ENCODE results near the gene DBH.

Gene DBH

DNA sequence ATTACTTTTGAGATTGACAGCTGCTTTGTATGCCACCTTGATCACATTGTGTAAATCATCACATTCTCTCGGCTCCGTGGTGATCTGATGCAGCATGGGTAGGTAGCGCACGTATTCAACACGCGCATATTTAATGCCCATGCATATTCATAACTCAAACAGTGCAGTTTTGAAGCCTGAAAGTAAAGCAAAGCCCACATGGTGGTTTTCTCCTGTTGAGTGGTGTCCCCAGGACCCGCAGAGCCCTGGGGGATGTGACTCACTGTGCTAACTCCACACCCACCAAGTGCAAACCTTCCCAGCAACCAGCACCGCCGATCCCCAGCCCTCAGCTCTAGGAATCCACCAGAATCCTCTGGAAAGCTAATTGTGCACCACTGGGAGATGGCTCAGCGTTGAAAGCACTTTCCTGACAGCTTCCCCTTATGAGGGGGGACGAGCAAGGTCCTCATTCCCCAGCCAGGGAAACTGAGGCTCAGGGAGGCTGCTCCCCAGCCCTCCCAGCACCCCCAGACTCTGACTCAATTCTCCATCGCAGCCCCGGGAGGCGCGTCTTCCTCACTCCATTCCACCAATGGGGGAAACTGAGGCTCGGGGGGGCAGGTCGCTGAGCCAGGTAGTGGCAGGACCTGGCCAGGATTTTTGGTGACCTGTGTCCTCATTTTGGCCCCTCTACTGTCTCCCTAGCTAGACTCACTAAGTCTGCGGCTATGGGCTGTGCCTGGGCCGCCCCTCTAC, 55.6 kb downstream of the DBH start:
- no peaks in the 10 kb centered on the region for H3K27me3 ChIP-seq (ENCODE audit: control insufficient read depth, insufficient read depth, low read length)
- no peaks in the 10 kb centered on the region for H3K36me3 ChIP-seq (ENCODE audit: control insufficient read depth, insufficient read depth, low read length)
- no peaks in the 10 kb centered on the region for H3K4me1 ChIP-seq (ENCODE audit: control insufficient read depth, insufficient read depth, low read length)
- H3K9me3 ChIP-seq (ENCODE audit: control insufficient read depth, insufficient read depth, low read length): no peaks in the 10 kb centered on the region
- H3K9ac ChIP-seq (ENCODE audit: low read depth, low read length): no peak overlapping the region
- no peak overlapping the region for H3K4me3 ChIP-seq (ENCODE audit: low read depth, low read length)

DNA sequence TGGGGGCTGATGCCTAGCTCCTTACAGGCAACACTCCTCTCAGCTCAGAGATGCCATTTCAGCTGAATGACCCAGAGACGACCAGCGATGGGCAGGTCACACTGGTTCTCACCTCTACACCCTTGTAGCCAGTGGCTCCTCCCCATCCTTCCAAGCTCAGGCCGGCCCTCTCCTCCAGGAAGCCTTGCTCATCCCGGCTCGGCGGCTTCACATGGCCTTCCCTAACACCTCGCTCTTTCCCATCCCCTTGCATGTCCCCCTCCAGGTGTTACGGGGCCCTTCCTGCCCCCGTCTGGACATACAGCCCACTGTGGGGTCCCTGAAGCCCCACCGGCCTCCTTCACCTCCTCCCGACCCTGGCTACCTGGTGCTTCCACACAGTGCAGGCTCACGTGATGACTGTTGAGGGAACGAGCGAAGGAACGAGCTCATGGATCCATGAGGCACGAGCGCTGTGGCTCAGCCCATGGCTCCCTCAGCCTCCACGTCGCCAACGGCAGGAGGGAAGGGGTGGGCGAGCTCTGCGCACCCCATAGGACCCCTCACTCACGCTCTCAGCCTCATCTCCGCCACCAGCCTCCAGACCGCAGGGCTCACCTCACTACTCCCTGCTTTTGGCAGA, 56.3 kb downstream of the DBH start:
- H3K27me3 ChIP-seq (ENCODE audit: control insufficient read depth, insufficient read depth, low read length): no peaks in the 10 kb centered on the region
- H3K36me3 ChIP-seq (ENCODE audit: control insufficient read depth, insufficient read depth, low read length): no peaks in the 10 kb centered on the region
- no peaks in the 10 kb centered on the region for H3K9me3 ChIP-seq (ENCODE audit: control insufficient read depth, insufficient read depth, low read length)
- H3K4me1 ChIP-seq (ENCODE audit: control insufficient read depth, insufficient read depth, low read length): no peaks in the 10 kb centered on the region
- no peak overlapping the region for H3K4me3 ChIP-seq (ENCODE audit: low read depth, low read length)
- H3K9ac ChIP-seq (ENCODE audit: low read depth, low read length): no peak overlapping the region

DNA sequence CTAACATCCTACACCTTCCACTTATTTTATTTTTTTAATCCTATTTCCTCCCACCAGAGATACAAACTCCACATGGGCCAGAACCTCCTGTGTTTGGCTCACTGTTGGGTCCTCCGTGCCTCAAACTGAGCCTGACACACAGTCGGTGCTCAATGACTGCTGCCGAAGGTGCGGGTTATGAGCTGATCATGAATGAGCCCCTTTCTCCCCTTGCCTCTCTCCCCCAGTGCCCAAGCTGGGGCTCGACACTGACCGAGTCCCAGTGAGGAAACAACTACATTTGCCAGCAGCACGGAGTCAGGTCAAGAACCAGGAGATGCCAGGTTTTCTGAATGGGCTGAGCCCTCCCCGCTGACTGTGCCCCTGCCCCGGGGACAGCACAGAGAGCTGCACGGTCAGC, 57.0 kb downstream of the DBH start:
- no peak overlapping the region for H3K9ac ChIP-seq (ENCODE audit: low read depth, low read length)
- no peaks in the 10 kb centered on the region for H3K4me1 ChIP-seq (ENCODE audit: control insufficient read depth, insufficient read depth, low read length)
- no peaks in the 10 kb centered on the region for H3K27me3 ChIP-seq (ENCODE audit: control insufficient read depth, insufficient read depth, low read length)
- no peaks in the 10 kb centered on the region for H3K36me3 ChIP-seq (ENCODE audit: control insufficient read depth, insufficient read depth, low read length)
- no peak overlapping the region for H3K4me3 ChIP-seq (ENCODE audit: low read depth, low read length)
- no peaks in the 10 kb centered on the region for H3K9me3 ChIP-seq (ENCODE audit: control insufficient read depth, insufficient read depth, low read length)

DNA sequence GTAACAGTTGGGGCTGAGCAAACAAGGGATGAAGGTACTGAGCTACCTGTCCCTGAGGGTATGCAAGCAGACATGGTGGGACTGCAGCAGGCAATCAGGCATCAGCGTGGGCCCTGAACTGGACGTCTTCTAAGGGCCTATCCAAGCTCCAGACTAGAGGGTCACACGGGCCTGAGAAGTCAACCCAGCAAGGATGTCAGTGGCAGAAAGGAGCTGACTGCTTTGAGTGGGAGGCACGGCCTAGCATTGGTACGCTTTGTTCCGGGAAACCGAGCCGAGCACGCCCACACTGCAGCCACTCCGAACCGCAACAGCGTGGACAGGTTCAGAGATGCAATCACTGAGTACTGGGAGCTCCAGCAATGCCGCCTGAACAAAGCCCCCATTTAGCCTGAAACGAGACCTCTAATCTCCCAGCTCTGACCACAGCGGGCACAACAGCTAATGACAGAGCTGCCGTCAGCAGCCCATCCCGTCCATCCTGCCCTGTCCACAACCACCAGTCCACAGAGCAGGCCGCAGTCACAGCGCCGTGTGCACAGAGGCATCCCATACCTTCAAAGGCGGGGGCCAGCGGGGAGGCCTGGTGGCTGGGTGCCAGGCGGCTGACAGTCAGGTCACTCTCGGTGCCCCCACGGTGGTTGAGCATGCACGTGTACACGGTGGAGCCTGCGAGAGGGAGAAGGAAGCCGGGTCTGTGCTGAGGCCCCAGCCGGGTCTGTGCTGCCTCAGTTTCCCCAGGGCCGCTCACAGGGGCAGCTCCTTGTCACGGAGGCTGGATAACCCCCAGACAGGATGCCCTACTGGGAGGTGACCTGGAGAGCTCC, 57.8 kb downstream of the DBH start:
- H3K4me3 ChIP-seq (ENCODE audit: low read depth, low read length): no peak overlapping the region
- no peaks in the 10 kb centered on the region for H3K4me1 ChIP-seq (ENCODE audit: control insufficient read depth, insufficient read depth, low read length)
- H3K9me3 ChIP-seq (ENCODE audit: control insufficient read depth, insufficient read depth, low read length): no peaks in the 10 kb centered on the region
- H3K36me3 ChIP-seq (ENCODE audit: control insufficient read depth, insufficient read depth, low read length): no peaks in the 10 kb centered on the region
- no peaks in the 10 kb centered on the region for H3K27me3 ChIP-seq (ENCODE audit: control insufficient read depth, insufficient read depth, low read length)
- no peak overlapping the region for H3K9ac ChIP-seq (ENCODE audit: low read depth, low read length)

DNA sequence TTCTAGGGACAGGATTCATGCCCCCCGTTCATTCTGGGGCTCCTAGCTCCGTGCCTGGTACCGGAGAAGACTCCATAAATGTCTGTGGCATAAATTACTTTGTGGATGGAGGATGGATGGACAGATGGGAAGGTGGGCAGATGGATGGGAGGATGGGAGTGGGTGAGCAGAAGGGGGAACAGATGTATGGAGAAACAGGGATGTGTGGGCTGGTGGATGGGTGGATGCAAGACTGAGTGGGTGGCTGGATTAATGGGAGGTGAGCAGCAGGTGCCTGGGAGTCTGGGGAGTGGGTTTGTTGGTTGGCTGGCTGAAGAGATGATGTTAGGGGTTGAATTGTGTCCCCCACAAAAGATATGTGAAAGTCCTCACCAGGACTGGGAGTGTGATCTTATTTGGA, 58.5 kb downstream of the DBH start:
- H3K9me3 ChIP-seq (ENCODE audit: control insufficient read depth, insufficient read depth, low read length): no peaks in the 10 kb centered on the region
- H3K36me3 ChIP-seq (ENCODE audit: control insufficient read depth, insufficient read depth, low read length): no peaks in the 10 kb centered on the region
- no peaks in the 10 kb centered on the region for H3K4me1 ChIP-seq (ENCODE audit: control insufficient read depth, insufficient read depth, low read length)
- no peak overlapping the region for H3K4me3 ChIP-seq (ENCODE audit: low read depth, low read length)
- H3K9ac ChIP-seq (ENCODE audit: low read depth, low read length): no peak overlapping the region
- no peaks in the 10 kb centered on the region for H3K27me3 ChIP-seq (ENCODE audit: control insufficient read depth, insufficient read depth, low read length)

DNA sequence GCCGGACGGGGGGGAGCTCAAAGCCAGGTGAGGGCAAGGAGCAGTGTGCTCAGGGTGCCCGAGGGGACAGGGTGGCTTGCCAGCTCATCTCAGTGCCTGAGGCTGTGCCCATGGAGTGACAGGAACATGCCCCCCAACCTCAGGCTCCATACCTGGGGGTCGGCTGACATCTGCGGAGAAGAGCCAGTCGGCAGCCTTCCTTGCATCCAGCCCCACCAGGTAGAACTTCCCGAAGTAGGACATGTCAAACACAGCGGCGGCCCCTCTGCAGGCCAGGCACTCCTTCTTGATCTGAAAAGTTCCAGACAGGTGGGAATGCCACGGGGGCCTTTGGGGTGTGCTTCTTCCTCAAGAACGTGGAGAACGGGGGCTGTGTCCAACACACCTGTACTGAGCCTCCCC, 59.9 kb downstream of the DBH start:
- Histone ChIP-seq H3K4me3 (ENCODE audit: low read depth, low read length) (no peak overlapping the region), H3K27me3 (ENCODE audit: control insufficient read depth, insufficient read depth, low read length) (no peaks in the 10 kb centered on the region), H3K9me3 (ENCODE audit: control insufficient read depth, insufficient read depth, low read length) (no peaks in the 10 kb centered on the region), H3K36me3 (ENCODE audit: control insufficient read depth, insufficient read depth, low read length) (no peaks in the 10 kb centered on the region), H3K4me1 (ENCODE audit: control insufficient read depth, insufficient read depth, low read length) (no peaks in the 10 kb centered on the region), H3K9ac (ENCODE audit: low read depth, low read length) (no peak overlapping the region)

DNA sequence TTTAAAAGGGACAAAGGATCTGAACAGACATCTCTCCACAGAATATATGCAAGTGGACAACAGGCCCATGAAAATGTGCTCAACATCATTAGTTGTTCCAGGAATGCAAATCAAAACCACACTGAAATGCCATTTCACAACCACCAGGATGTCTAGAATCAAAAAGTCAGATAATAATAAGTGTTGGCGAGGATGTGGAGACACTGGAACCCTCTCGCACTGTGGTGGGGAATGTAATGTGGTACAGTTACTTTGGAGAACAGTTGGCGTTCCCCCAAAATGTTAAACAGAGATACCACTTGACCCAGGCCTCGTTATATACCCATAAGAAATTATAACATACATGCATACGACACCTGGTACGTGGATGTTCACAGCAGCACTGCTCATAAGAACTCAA, 63.4 kb downstream of the DBH start:
- H3K9me3 ChIP-seq (ENCODE audit: control insufficient read depth, insufficient read depth, low read length): no peaks in the 10 kb centered on the region
- no peaks in the 10 kb centered on the region for H3K36me3 ChIP-seq (ENCODE audit: control insufficient read depth, insufficient read depth, low read length)
- H3K4me3 ChIP-seq (ENCODE audit: low read depth, low read length): no peak overlapping the region
- H3K9ac ChIP-seq (ENCODE audit: low read depth, low read length): no peak overlapping the region
- H3K27me3 ChIP-seq (ENCODE audit: control insufficient read depth, insufficient read depth, low read length): no peaks in the 10 kb centered on the region
- H3K4me1 ChIP-seq (ENCODE audit: control insufficient read depth, insufficient read depth, low read length): no peaks in the 10 kb centered on the region

DNA sequence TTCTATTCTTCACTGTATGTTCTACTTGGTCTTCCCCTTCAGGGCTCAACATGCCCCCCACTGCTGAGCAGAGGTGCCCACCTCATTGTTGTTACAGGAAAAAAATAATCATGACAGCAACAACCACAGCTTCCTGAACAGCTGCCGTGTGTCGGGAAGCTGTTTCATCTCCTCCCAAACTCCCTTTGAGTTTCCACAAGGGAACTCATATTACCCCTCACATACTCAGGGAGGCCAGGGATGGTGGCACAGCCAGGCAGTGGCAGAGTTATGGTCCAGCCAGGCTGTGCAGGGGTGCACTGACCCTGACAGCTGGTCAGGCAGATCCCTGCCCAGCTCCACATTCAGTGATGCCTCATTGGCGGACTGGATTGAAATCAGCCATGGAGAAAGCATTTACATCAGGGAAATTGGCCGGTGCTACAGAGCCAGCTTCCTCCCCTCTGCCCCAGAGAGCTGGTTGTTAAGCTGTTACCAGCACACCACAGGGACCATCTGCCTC, 64.7 kb downstream of the DBH start:
- no peaks in the 10 kb centered on the region for H3K36me3 ChIP-seq (ENCODE audit: control insufficient read depth, insufficient read depth, low read length)
- no peak overlapping the region for H3K9ac ChIP-seq (ENCODE audit: low read depth, low read length)
- no peaks in the 10 kb centered on the region for H3K4me1 ChIP-seq (ENCODE audit: control insufficient read depth, insufficient read depth, low read length)
- no peaks in the 10 kb centered on the region for H3K9me3 ChIP-seq (ENCODE audit: control insufficient read depth, insufficient read depth, low read length)
- H3K4me3 ChIP-seq (ENCODE audit: low read depth, low read length): no peak overlapping the region
- no peaks in the 10 kb centered on the region for H3K27me3 ChIP-seq (ENCODE audit: control insufficient read depth, insufficient read depth, low read length)

DNA sequence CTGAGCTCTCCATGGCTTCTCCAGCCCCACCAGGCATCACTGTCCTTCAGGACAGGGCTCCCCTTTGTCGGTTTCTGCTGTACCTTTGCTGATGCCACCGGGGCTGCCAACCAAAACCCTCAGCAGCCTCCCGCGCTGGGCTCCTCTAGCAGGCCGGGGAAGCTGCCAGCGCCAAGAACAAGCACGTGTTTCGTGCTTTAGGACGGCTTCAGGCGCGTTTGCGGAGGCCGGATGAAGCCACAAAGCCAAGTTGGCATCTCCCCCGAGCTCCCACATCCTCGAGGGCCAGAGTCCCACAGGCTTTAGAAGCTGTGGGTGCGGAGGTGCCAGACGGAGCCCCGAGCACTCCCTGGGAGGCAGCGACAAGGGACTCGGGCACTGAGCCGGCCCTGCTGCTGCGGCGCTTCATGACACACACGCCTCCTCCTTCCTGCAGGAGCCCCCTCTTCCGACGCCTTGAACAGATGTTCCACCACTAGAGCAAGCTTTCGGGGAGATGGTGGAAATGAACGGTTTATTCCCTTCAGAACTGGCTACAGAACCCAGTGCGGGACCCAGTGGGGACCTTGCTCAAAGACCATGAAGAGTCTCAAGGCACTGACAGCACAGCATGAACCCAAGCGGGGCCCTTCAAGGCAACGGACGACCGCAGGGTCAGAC, 65.3 kb downstream of the DBH start:
- H3K9me3 ChIP-seq (ENCODE audit: control insufficient read depth, insufficient read depth, low read length): no peaks in the 10 kb centered on the region
- no peaks in the 10 kb centered on the region for H3K27me3 ChIP-seq (ENCODE audit: control insufficient read depth, insufficient read depth, low read length)
- no peak overlapping the region for H3K4me3 ChIP-seq (ENCODE audit: low read depth, low read length)
- no peak overlapping the region for H3K9ac ChIP-seq (ENCODE audit: low read depth, low read length)
- no peaks in the 10 kb centered on the region for H3K4me1 ChIP-seq (ENCODE audit: control insufficient read depth, insufficient read depth, low read length)
- H3K36me3 ChIP-seq (ENCODE audit: control insufficient read depth, insufficient read depth, low read length): no peaks in the 10 kb centered on the region

DNA sequence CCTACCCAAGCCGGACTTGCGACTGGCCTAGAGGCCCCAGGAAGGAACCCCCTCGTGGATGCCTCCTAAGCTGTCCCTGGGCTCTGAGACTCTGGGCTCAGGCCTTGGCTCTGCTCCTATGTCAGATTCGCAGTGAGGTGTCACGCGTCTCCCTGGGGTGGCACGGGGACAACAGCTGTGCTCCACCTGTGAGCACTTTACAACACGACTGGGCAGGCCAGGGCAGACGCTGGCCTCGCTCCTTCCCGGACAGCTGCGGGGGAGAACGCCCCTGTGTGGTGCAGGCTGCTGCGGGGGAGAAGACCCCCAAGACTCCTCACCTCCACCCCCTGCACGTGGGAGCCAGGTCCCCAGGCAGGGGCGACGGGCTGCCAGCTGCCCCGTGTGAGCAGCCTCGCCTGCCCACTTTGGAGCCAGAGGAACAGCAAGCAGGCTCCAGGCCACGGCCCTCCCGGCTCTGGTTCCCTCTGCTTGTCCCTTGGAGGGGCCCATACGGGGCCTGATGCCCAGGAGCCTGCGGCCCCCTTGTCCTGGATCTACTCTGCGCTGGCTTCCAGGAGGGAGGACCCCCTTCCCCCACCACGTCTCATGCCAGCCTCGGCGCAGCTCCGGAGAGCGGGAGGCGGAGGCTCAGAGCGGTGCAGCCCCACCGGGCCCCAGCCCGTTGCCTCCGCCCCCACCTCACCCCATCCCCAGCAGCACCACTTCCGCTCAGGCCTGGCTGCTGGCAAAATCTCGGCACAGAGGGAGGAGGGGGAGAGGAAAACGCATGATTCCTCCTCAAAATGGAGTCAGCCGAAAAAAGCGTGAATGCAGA, 66.0 kb downstream of the DBH start:
- H3K27me3 ChIP-seq (ENCODE audit: control insufficient read depth, insufficient read depth, low read length): no peaks in the 10 kb centered on the region
- H3K36me3 ChIP-seq (ENCODE audit: control insufficient read depth, insufficient read depth, low read length): no peaks in the 10 kb centered on the region
- no peak overlapping the region for H3K9ac ChIP-seq (ENCODE audit: low read depth, low read length)
- H3K4me3 ChIP-seq (ENCODE audit: low read depth, low read length): no peak overlapping the region
- no peaks in the 10 kb centered on the region for H3K9me3 ChIP-seq (ENCODE audit: control insufficient read depth, insufficient read depth, low read length)
- H3K4me1 ChIP-seq (ENCODE audit: control insufficient read depth, insufficient read depth, low read length): no peaks in the 10 kb centered on the region
